Prostate gland (tissue), 2 donors: Measurements from ENCODE around the gene PSMD3. TPM values are rescaled to one million over a fixed set of nuclear protein-coding genes. Genes with fewer than 3 reads are reported as not detected.

Experiments
- DNase-seq: peaks from one replicate; pipeline ENCODE4 v3.0.0-alpha.2; 2019; ENCODE audit warnings: low spot score
- H3K27ac ChIP-seq, 2 donors: fragments of 200-600 bp; sonication (generic); 2 replicates each; pipeline ENCODE4 v1.5.1; 2017 to 2019
- H3K27me3 ChIP-seq: fragments of 200-600 bp; sonication (generic); replicated peaks from 2 replicates; pipeline ENCODE4 v1.5.1; 2019; ENCODE audit not compliant: insufficient read depth
- H3K36me3 ChIP-seq, 2 donors: fragments of 200-600 bp; sonication (generic); 1 replicate in 1 of 2; 2 replicates in 1 of 2; pipeline versions ENCODE4 v1.5.1 to v1.8.1; 2017 to 2019
- H3K4me1 ChIP-seq: fragments of 200-600 bp; sonication (generic); replicated peaks from 2 replicates; pipeline ENCODE4 v1.5.1; 2019
- H3K4me3 ChIP-seq, 2 donors: fragments of 200-600 bp; sonication (generic); 2 replicates each; pipeline ENCODE4 v1.5.1; 2017 to 2019
- H3K9me3 ChIP-seq: fragments of 200-600 bp; sonication (generic); 2 replicates; pipeline ENCODE4 v1.5.1; 2017
- CTCF ChIP-seq, 4 experiments: fragments of 200-600 bp in 2 of 4; fragments of 450-650 bp in 2 of 4; sonication (generic) in 2 of 4; IDR thresholded peaks; 1 replicate in 3 of 4; 2 replicates in 1 of 4; pipeline ENCODE4 v1.5.1; 2016 to 2019; ENCODE audit warnings: antibody characterized with exemption in 4 of 4, mild to moderate bottlenecking in 2 of 4, moderate library complexity in 2 of 4
- POLR2A ChIP-seq: fragments of 450-650 bp; IDR thresholded peaks from one replicate; pipeline ENCODE4 v1.6.1; 2016; ENCODE audit warnings: antibody characterized with exemption, mild to moderate bottlenecking
- POLR2AphosphoS5 ChIP-seq: sonication (generic); formaldehyde crosslinking; IDR thresholded peaks from one replicate; pipeline ENCODE4 v1.6.1; 2017; ENCODE audit warnings: antibody characterized with exemption
- WGBS: methylation state at CpG from one replicate; pipeline ENCODE4 v1.1.5; 2018; 5-methylcytosine and 5-hydroxymethylcytosine counted together
- intact Hi-C: fragments of 100-400 bp; cut with DNase I; formaldehyde crosslinking; loops from one replicate; pipeline ENCODE4 v1.14.2; 2022
- microRNA-seq: library from miRNA; unstranded; fragments of <30 nt; microRNA quantifications from one replicate; pipeline ENCODE4, GENCODE V29; 2016
- small RNA-seq, 2 donors: library from RNA; depleted of rRNA; stranded (forward); fragments of <200 nt; gene quantifications; one replicate each; pipeline ENCODE3, GENCODE V24; 2016
- total RNA-seq, 2 donors: library from RNA; depleted of rRNA; stranded (reverse); fragments of >200 nt; gene quantifications; one replicate each; pipeline ENCODE4 v1.1.0, GENCODE V29; 2016

PSMD3 gene
- total RNA-seq, 2 donors from 2014 or later, result 96.4 to 116 TPM

- TF ChIP-seq CTCF (IDR thresholded peaks at IDR 0.05) (no peak), POLR2A (no peak), POLR2AphosphoS5 (no peak)
- intact Hi-C loops, result no loop called here
- H3K36me3 ChIP-seq, result peaks cover 1 to 18% of the 10 kb centered on the region in 2 donors
- no peaks in the 10 kb centered on the region for H3K4me1 ChIP-seq
- no peaks in the 10 kb centered on the region for H3K9me3 ChIP-seq
- 62% methylated on average over 8 of the region's 8 CpGs for WGBS
- H3K4me3 ChIP-seq, result no peak overlapping the region
- DNase-seq, result no peak
- H3K27me3 ChIP-seq, result no peaks in the 10 kb centered on the region
- H3K27ac ChIP-seq, result no peak overlapping the region
Observed at GRCh38 chr17:40034426-40035161, 54.0 kb downstream of the PSMD3 start.

- intact Hi-C loops, result no loop called here
- no peak for DNase-seq
- WGBS, result 24% methylated on average over 12 of the region's 12 CpGs
- H3K9me3 ChIP-seq, result no peaks in the 10 kb centered on the region
- TF ChIP-seq CTCF (IDR thresholded peaks at IDR 0.05) (peak in 2 of 4 experiments; percentile 15 to 26), POLR2AphosphoS5 (no peak)
- H3K4me1 ChIP-seq, result no peaks in the 10 kb centered on the region
- H3K4me3 ChIP-seq, result no peak overlapping the region
- H3K27me3 ChIP-seq, result no peaks in the 10 kb centered on the region
- H3K27ac ChIP-seq, result no peak overlapping the region
- peaks cover 0 to 18% of the 10 kb centered on the region in 2 donors for H3K36me3 ChIP-seq
Observed at GRCh38 chr17:40035162-40035559, 54.6 kb downstream of the PSMD3 start.

GRCh38 chr17:40038882-40039513, 58.4 kb downstream of the PSMD3 start:
- Histone ChIP-seq H3K27me3 (no peaks in the 10 kb centered on the region), H3K36me3 (no peaks in the 10 kb centered on the region), H3K4me3 (no peak overlapping the region), H3K27ac (peak overlapping the region; percentile 58 to 59), H3K4me1 (no peaks in the 10 kb centered on the region), H3K9me3 (no peaks in the 10 kb centered on the region)
- intact Hi-C loops, result no loop called here
- peak; percentile 81 for DNase-seq
- WGBS, result 21% methylated on average over 11 of the region's 11 CpGs
- TF ChIP-seq POLR2AphosphoS5 (peak; percentile 89), CTCF (IDR thresholded peaks at IDR 0.05) (peak in 3 of 4 experiments; percentile 61 to 74 (median 72)), POLR2A (no peak)

- Histone ChIP-seq H3K4me3 (no peak overlapping the region), H3K27me3 (no peaks in the 10 kb centered on the region), H3K36me3 (no peaks in the 10 kb centered on the region), H3K4me1 (no peaks in the 10 kb centered on the region), H3K27ac (no peak overlapping the region), H3K9me3 (no peaks in the 10 kb centered on the region)
- TF ChIP-seq CTCF (IDR thresholded peaks at IDR 0.05), result no peak
- no peak for TF ChIP-seq POLR2A
- TF ChIP-seq POLR2AphosphoS5, result no peak
- intact Hi-C loops, result no loop called here
- no peak for DNase-seq
- 90% methylated on average over 2 of the region's 2 CpGs for WGBS
Observed at GRCh38 chr17:40041196-40041595, 60.6 kb downstream of the PSMD3 start.

Small RNAs within 50 kb of the gene (microRNA-seq; reads per million reads assigned to microRNA genes)
- gene MIR6884, result 0.59 reads per million

Small RNAs within 50 kb of the gene (small RNA-seq; reads per million reads assigned to genes)
- 736 to 1,134 reads per million in 2 donors for gene SNORD124

Other genes with a start within 250 kb of the PSMD3 start
- gene GRB7, start 242.9 kb upstream of the PSMD3 start, total RNA-seq, result 10 to 100 TPM; 25.7 to 32.6 TPM
- gene IKZF3, start 116.5 kb upstream of the PSMD3 start, total RNA-seq, result 1 to 10 TPM in 1 of 2 donors, under 1 TPM in 1; 0.55 to 1.7 TPM
- gene ZPBP2, start 112.6 kb upstream of the PSMD3 start, total RNA-seq, result 10 to 100 TPM in 1 of 2 donors, not detected in 1; 14.8 TPM
- gene GSDMB, start 62.2 kb upstream of the PSMD3 start, total RNA-seq, result 10 to 100 TPM in 1 of 2 donors, 1 to 10 TPM in 1; 4.0 to 17.0 TPM
- gene ORMDL3, start 53.2 kb upstream of the PSMD3 start, total RNA-seq, result 10 to 100 TPM; 82.4 to 91.6 TPM
- gene LRRC3C, start 53.1 kb upstream of the PSMD3 start, total RNA-seq, result not detected
- gene GSDMA, start 17.8 kb upstream of the PSMD3 start, total RNA-seq, result 1 to 10 TPM in 1 of 2 donors, not detected in 1; 1.2 TPM
- 1 to 10 TPM in 1 of 2 donors, under 1 TPM in 1; 0.41 to 2.2 TPM for gene CSF3, start 34.6 kb downstream of the PSMD3 start, total RNA-seq
- gene MED24, start 73.6 kb downstream of the PSMD3 start, total RNA-seq, result 100 to 1,000 TPM in 1 of 2 donors, 10 to 100 TPM in 1; 55.2 to 167 TPM
- 10 to 100 TPM; 35.2 to 79.8 TPM for gene THRA, start 82.2 kb downstream of the PSMD3 start, total RNA-seq
- 10 to 100 TPM; 10.7 to 35.2 TPM for gene NR1D1, start 119.8 kb downstream of the PSMD3 start, total RNA-seq
- gene MSL1, start 141.2 kb downstream of the PSMD3 start, total RNA-seq, result 100 to 1,000 TPM in 1 of 2 donors, 10 to 100 TPM in 1; 77.0 to 112 TPM
- gene CASC3, start 159.7 kb downstream of the PSMD3 start, total RNA-seq, result 10 to 100 TPM; 59.8 to 94.3 TPM
- gene RAPGEFL1, start 196.7 kb downstream of the PSMD3 start, total RNA-seq, result 10 to 100 TPM; 14.2 to 25.1 TPM
- gene WIPF2, start 238.5 kb downstream of the PSMD3 start, total RNA-seq, result 10 to 100 TPM; 12.6 to 27.0 TPM